ENCODE data around the gene ELF2.

DNA sequence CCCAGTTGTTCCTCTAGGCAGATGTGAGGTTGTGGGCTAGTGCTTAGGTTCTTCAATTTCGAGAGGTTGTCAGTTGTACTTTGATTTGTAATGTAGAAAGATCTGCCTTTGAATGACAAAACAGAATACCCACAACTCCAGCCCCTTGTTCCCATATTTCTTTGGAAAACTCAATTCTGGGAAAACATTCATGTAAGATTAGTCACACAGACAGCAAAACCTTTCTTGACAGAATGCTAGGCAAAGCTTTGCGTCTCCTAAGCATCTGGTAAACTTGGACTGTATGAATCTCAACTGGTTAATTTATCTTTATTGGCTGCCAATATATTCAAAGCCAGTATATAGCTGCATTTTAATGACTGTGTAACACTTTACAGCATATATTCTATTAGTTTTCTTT, 126.6 kb downstream of the ELF2 start:
- TF ChIP-seq, protein P1, sequence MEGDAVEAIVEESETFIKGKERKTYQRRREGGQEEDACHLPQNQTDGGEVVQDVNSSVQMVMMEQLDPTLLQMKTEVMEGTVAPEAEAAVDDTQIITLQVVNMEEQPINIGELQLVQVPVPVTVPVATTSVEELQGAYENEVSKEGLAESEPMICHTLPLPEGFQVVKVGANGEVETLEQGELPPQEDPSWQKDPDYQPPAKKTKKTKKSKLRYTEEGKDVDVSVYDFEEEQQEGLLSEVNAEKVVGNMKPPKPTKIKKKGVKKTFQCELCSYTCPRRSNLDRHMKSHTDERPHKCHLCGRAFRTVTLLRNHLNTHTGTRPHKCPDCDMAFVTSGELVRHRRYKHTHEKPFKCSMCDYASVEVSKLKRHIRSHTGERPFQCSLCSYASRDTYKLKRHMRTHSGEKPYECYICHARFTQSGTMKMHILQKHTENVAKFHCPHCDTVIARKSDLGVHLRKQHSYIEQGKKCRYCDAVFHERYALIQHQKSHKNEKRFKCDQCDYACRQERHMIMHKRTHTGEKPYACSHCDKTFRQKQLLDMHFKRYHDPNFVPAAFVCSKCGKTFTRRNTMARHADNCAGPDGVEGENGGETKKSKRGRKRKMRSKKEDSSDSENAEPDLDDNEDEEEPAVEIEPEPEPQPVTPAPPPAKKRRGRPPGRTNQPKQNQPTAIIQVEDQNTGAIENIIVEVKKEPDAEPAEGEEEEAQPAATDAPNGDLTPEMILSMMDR (IDR thresholded peaks at IDR 0.05), result no peak
- TF ChIP-seq EZH2 (IDR thresholded peaks at IDR 0.05; ENCODE audit: borderline replicate concordance, insufficient read depth, low read depth, low read length, poor library complexity, severe bottlenecking), result no peak
